ENCODE results near the gene DPP6. TPM values are rescaled to one million over a fixed set of nuclear protein-coding genes. Genes with fewer than 3 reads are reported as not detected.

DPP6 gene
- total and polyA plus RNA-seq, 2 experiments from 2014 or later: 0.20 to 0.44 TPM

- no peaks in the 10 kb centered on the region for H3K36me3 ChIP-seq (replicated peaks; ENCODE audit: insufficient read depth, low read depth)
These were observed 312.0 kb downstream of the DPP6 start for GRCh38 chr7:154364170-154364569.

GRCh38 chr7:154371424-154371823 is 319.2 kb downstream of the DPP6 start:
- H3K9me2 ChIP-seq (replicated peaks; ENCODE audit: insufficient read depth): no peaks in the 10 kb centered on the region
- WGBS (ENCODE audit: low lambda C conversion rate, missing lambda C conversion rate): 81% methylated on average over 8 of the region's 8 CpGs
- H3K9me3 ChIP-seq (ENCODE audit: low read depth): no peaks in the 10 kb centered on the region

More at GRCh38 chr7:154364170-154364569, 312.0 kb downstream of the DPP6 start:
- H3K4me1 ChIP-seq (ENCODE audit: insufficient read depth): no peaks in the 10 kb centered on the region
- no peaks in the 10 kb centered on the region for H3K9me3 ChIP-seq (ENCODE audit: low read depth)
- no peak overlapping the region for H3K27ac ChIP-seq
- no peaks in the 10 kb centered on the region for H3K79me2 ChIP-seq
- no peaks in the 10 kb centered on the region for H3K9me2 ChIP-seq (replicated peaks; ENCODE audit: insufficient read depth)
- H3K4me2 ChIP-seq: no peak overlapping the region
- no peak for DNase-seq (ENCODE audit: low spot score)
- H3K4me3 ChIP-seq: no peak overlapping the region
- WGBS (ENCODE audit: low lambda C conversion rate, missing lambda C conversion rate): 84% methylated on average over 6 of the region's 6 CpGs
- no peak overlapping the region for H2AFZ ChIP-seq
- H3K27me3 ChIP-seq: no peaks in the 10 kb centered on the region
- no peaks in the 10 kb centered on the region for H4K20me1 ChIP-seq (ENCODE audit: insufficient read depth, poor library complexity, severe bottlenecking)
- TF ChIP-seq EZH2 (IDR thresholded peaks at IDR 0.05; ENCODE audit: borderline replicate concordance): no peak
- TF ChIP-seq EZH2phosphoT487 (IDR thresholded peaks at IDR 0.05; ENCODE audit: low read depth, severe bottlenecking, unreplicated experiment): no peak
- no peak for TF ChIP-seq CTCF (IDR thresholded peaks at IDR 0.05; ENCODE audit: poor library complexity)

GRCh38 chr7:154372011-154372601 is 319.9 kb downstream of the DPP6 start:
- no peak for TF ChIP-seq EZH2 (IDR thresholded peaks at IDR 0.05; ENCODE audit: borderline replicate concordance)
- no peak for TF ChIP-seq CTCF (IDR thresholded peaks at IDR 0.05; ENCODE audit: poor library complexity)
- TF ChIP-seq EZH2phosphoT487 (IDR thresholded peaks at IDR 0.05; ENCODE audit: low read depth, severe bottlenecking, unreplicated experiment): no peak

More at GRCh38 chr7:154371424-154371823, 319.2 kb downstream of the DPP6 start:
- no peak for DNase-seq (ENCODE audit: low spot score)
- H3K27me3 ChIP-seq: no peaks in the 10 kb centered on the region
- H3K27ac ChIP-seq: no peak overlapping the region
- no peaks in the 10 kb centered on the region for H4K20me1 ChIP-seq (ENCODE audit: insufficient read depth, poor library complexity, severe bottlenecking)
- no peaks in the 10 kb centered on the region for H3K36me3 ChIP-seq (replicated peaks; ENCODE audit: insufficient read depth, low read depth)
- H2AFZ ChIP-seq: no peak overlapping the region
- no peak for TF ChIP-seq EZH2 (IDR thresholded peaks at IDR 0.05; ENCODE audit: borderline replicate concordance)
- TF ChIP-seq EZH2phosphoT487 (IDR thresholded peaks at IDR 0.05; ENCODE audit: low read depth, severe bottlenecking, unreplicated experiment): no peak
- no peak for TF ChIP-seq CTCF (IDR thresholded peaks at IDR 0.05; ENCODE audit: poor library complexity)
- H3K79me2 ChIP-seq: no peaks in the 10 kb centered on the region
- H3K4me1 ChIP-seq (ENCODE audit: insufficient read depth): no peaks in the 10 kb centered on the region
- H3K4me2 ChIP-seq: no peak overlapping the region
- no peak overlapping the region for H3K4me3 ChIP-seq

More at GRCh38 chr7:154372011-154372601, 319.9 kb downstream of the DPP6 start:
- Histone ChIP-seq H3K36me3 (replicated peaks; ENCODE audit: insufficient read depth, low read depth) (no peaks in the 10 kb centered on the region), H3K27me3 (no peaks in the 10 kb centered on the region), H3K9me3 (ENCODE audit: low read depth) (no peaks in the 10 kb centered on the region), H3K4me2 (no peak overlapping the region), H3K4me1 (ENCODE audit: insufficient read depth) (no peaks in the 10 kb centered on the region), H3K4me3 (no peak overlapping the region), H4K20me1 (ENCODE audit: insufficient read depth, poor library complexity, severe bottlenecking) (no peaks in the 10 kb centered on the region), H2AFZ (no peak overlapping the region), H3K79me2 (no peaks in the 10 kb centered on the region), H3K9me2 (replicated peaks; ENCODE audit: insufficient read depth) (no peaks in the 10 kb centered on the region), H3K27ac (no peak overlapping the region)
- DNase-seq (ENCODE audit: low spot score): no peak
- 78% methylated on average over 12 of the region's 12 CpGs for WGBS (ENCODE audit: low lambda C conversion rate, missing lambda C conversion rate)
